ENCODE results near the gene SPATS1.

- TF ChIP-seq POLR2A (IDR thresholded peaks at IDR 0.05; ENCODE audit: low read depth) (no peak), EP300 (IDR thresholded peaks at IDR 0.05) (no peak), CTCF (IDR thresholded peaks at IDR 0.05) (no peak), POLR2AphosphoS5 (IDR thresholded peaks at IDR 0.05) (no peak)
These were observed 44.2 kb upstream of the SPATS1 start for GRCh38 chr6:44298055-44298803.
